Naive thymus-derived CD4-positive, alpha-beta T cell (primary cell): ENCODE measurements around the gene PFDN1. TPM values are rescaled to one million over a fixed set of nuclear protein-coding genes. Genes with fewer than 3 reads are reported as not detected.

ENCODE experiments used
- ATAC-seq: fragments of 150-1000 bp; cut with Tn5 transposase; 2 replicates; pipeline ENCODE4 v1.10.0; 2021; ENCODE audit warnings: mild to moderate bottlenecking, moderate library complexity
- CTCF ChIA-PET: fragments of 350-600 bp; sonication (Branson Sonifier 250); formaldehyde crosslinking; loops from one replicate; lab custom pipeline; 2021; ENCODE audit warnings: antibody characterized with exemption; lab: Charles Lee
- POLR2A ChIA-PET: fragments of 350-600 bp; sonication (Branson Sonifier 250); formaldehyde crosslinking; loops from one replicate; lab custom pipeline; 2021; ENCODE audit warnings: antibody characterized with exemption, inconsistent platforms; lab: Charles Lee
- DNase-seq, 9 donors: peaks; one replicate each; pipeline versions ENCODE4 v3.0.0 to v3.0.0-alpha.2; 2020 to 2022; ENCODE audit warnings: mixed read lengths in 1 of 9
- H3K27ac ChIP-seq: one replicate; pipeline ENCODE4 v1.7.0; 2013; ENCODE audit warnings: mild to moderate bottlenecking, low read depth, low read length, moderate library complexity
- H3K27me3 ChIP-seq, 2 donors: one replicate each; pipeline ENCODE4 v1.7.0; 2013; ENCODE audit warnings: low read length in 2 of 2, mild to moderate bottlenecking in 2 of 2, moderate library complexity in 2 of 2; ENCODE audit not compliant: control insufficient read depth in 2 of 2, insufficient read depth in 2 of 2
- H3K36me3 ChIP-seq, 3 experiments: 1 replicate in 2 of 3; 2 replicates in 1 of 3; pipeline ENCODE4 v1.7.0; 2013; ENCODE audit warnings: low read length in 3 of 3, mild to moderate bottlenecking in 3 of 3, moderate library complexity in 1 of 3; ENCODE audit not compliant: insufficient read depth in 3 of 3, control insufficient read depth in 2 of 3
- H3K4me1 ChIP-seq, 2 donors: one replicate each; pipeline ENCODE4 v1.7.0; 2013; ENCODE audit warnings: low read length in 2 of 2, mild to moderate bottlenecking in 2 of 2, moderate library complexity in 1 of 2; ENCODE audit not compliant: control insufficient read depth in 2 of 2, insufficient read depth in 2 of 2
- H3K4me3 ChIP-seq: 2 replicates; pipeline ENCODE4 v1.7.0; 2013; ENCODE audit warnings: mild to moderate bottlenecking, low read length
- H3K9me3 ChIP-seq, 3 experiments: 1 replicate in 2 of 3; 2 replicates in 1 of 3; pipeline ENCODE4 v1.7.0; 2013; ENCODE audit warnings: low read length in 3 of 3; ENCODE audit not compliant: control insufficient read depth in 2 of 3
- H3K27ac Mint-ChIP-seq, 9 donors: one replicate each; pipeline ENCODE4 v1.8.0; 2020 to 2022; ENCODE audit warnings: mixed read lengths in 9 of 9, mild to moderate bottlenecking in 8 of 9, moderate library complexity in 5 of 9, inconsistent platforms in 2 of 9
- H3K27me3 Mint-ChIP-seq, 5 donors: one replicate each; pipeline ENCODE4 v1.8.0; 2021 to 2022; ENCODE audit warnings: mixed read lengths in 5 of 5, mild to moderate bottlenecking in 1 of 5
- H3K36me3 Mint-ChIP-seq, 5 donors: one replicate each; pipeline ENCODE4 v1.8.0; 2020 to 2022; ENCODE audit warnings: mixed read lengths in 5 of 5, mild to moderate bottlenecking in 3 of 5, inconsistent platforms in 1 of 5
- H3K4me1 Mint-ChIP-seq, 7 donors: one replicate each; pipeline ENCODE4 v1.8.0; 2020 to 2022; ENCODE audit warnings: mixed read lengths in 7 of 7, mild to moderate bottlenecking in 3 of 7, inconsistent platforms in 1 of 7
- H3K4me3 Mint-ChIP-seq, 10 donors: one replicate each; pipeline ENCODE4 v1.8.0; 2020 to 2022; ENCODE audit warnings: mild to moderate bottlenecking in 10 of 10, mixed read lengths in 10 of 10, moderate library complexity in 6 of 10, inconsistent platforms in 2 of 10
- H3K9me3 Mint-ChIP-seq, 11 donors: one replicate each; pipeline ENCODE4 v1.8.0; 2020 to 2022; ENCODE audit warnings: mixed read lengths in 11 of 11, mild to moderate bottlenecking in 4 of 11, inconsistent platforms in 1 of 11, moderate library complexity in 1 of 11
- intact Hi-C, 2 donors: fragments of 100-400 bp; cut with micrococcal nuclease; formaldehyde crosslinking; loops; one replicate each; pipeline ENCODE4 v1.15.1; 2023
- polyA plus RNA-seq, 2 donors: library from polyadenylated mRNA; unstranded; fragments of 300-500 nt; fragmentation: Illumina TruSeq; gene quantifications; one replicate each; pipeline ENCODE4 v1.2.3, GENCODE V29; 2021
- total RNA-seq, 6 experiments: library from RNA in 5 of 6; stranded (reverse) in 5 of 6; gene quantifications; 1 replicate in 5 of 6; 2 replicates in 1 of 6; pipeline ENCODE4 v1.2.3 and lab custom pipeline; 2021 to 2026

Gene PFDN1, protein sequence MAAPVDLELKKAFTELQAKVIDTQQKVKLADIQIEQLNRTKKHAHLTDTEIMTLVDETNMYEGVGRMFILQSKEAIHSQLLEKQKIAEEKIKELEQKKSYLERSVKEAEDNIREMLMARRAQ
- total RNA-seq = 10 to 100 TPM; 24.8 to 52.7 (median 28.2) TPM
- polyA plus RNA-seq = 100 to 1,000 TPM; 126 to 139 TPM
- 16.3 reads per million, percentile 46 among the genes with 10 or more reads in this experiment for total RNA-seq (lab: John Stamatoyannopoulos, UW)

GRCh38 chr5:140302786-140303639, at the start of gene PFDN1:
PFDN1 (minus strand) TSS chr5:140303101; CDS start chr5:140303073, 28 bp downstream.
- POLR2A ChIA-PET = interaction anchor here (0.6 to 1.6 kb wide), 10 partner anchors 9 to 408 kb away, joined by 3 to 6 read pairs (median 3); no protein-coding TSS in a partner anchor
- DNase-seq (peak; percentile 79 to 94 (median 89)), ATAC-seq (peak; percentile 99)
- H3K27ac ChIP-seq = peak within 1 kb of the TSS; percentile 91
- Mint-ChIP-seq H3K27ac (peak within 1 kb of the TSS; percentile 95 to 100 (median 98)), H3K4me1 (peaks cover 4 to 39% (median 33%) of the 10 kb centered on the region in 7 donors), H3K36me3 (peaks cover 0 to 15% (median 8%) of the 10 kb centered on the region in 5 donors), H3K27me3 (peaks cover 0 to 9% (median 5%) of the 10 kb centered on the region in 5 donors), H3K9me3 (no peaks in the 10 kb centered on the region), H3K4me3 (peak within 1 kb of the TSS; percentile 92 to 100 (median 98))
- H3K4me3 ChIP-seq = peak within 1 kb of the TSS; percentile 90
- H3K4me1 ChIP-seq = peaks cover 10 to 11% of the 10 kb centered on the region in 2 donors
- no peaks in the 10 kb centered on the region for H3K9me3 ChIP-seq
- H3K36me3 ChIP-seq = peaks cover 0 to 13% (median 0%) of the 10 kb centered on the region in 3 experiments
- CTCF ChIA-PET = interaction anchor here (0.9 to 1.5 kb wide), 4 partner anchors 49 to 68 kb away, joined by 3 to 5 read pairs (median 4); partner anchors contain the start of gene SLC4A9
- H3K27me3 ChIP-seq = no peaks in the 10 kb centered on the region
- intact Hi-C loops = loop anchor here (1.0 to 5.0 kb wide), 15 partner anchors 36 to 1760 kb away; partner anchors contain the start of genes ANKHD1 (in 2 of the 2), APBB3 (in 2 of the 2), CYSTM1 (in 2 of the 2) and HBEGF (in 2 of the 2)

- no peak overlapping the region for H3K27ac ChIP-seq
- no peaks in the 10 kb centered on the region for H3K9me3 ChIP-seq
- POLR2A ChIA-PET = interaction anchor here (1.1 to 1.4 kb wide), 3 partner anchors 8 to 295 kb away, joined by 3 to 4 read pairs (median 4); no protein-coding TSS in a partner anchor
- H3K4me1 ChIP-seq = peaks cover 0 to 12% of the 10 kb centered on the region in 2 donors
- ATAC-seq (peak; percentile 91), DNase-seq (peak in 8 of 9 donors; percentile 52 to 86 (median 78))
- no peaks in the 10 kb centered on the region for H3K9me3 Mint-ChIP-seq
- intact Hi-C loops = loop anchor here (1.0 to 10.0 kb wide), 5 partner anchors 9 to 277 kb away; partner anchors contain the start of gene CYSTM1 (in 1 of the 2)
- H3K4me3 ChIP-seq = no peak overlapping the region
- H3K36me3 Mint-ChIP-seq = no peaks in the 10 kb centered on the region
- H3K27me3 Mint-ChIP-seq = peaks cover 0 to 13% (median 5%) of the 10 kb centered on the region in 5 donors
- H3K4me1 Mint-ChIP-seq = peaks cover 4 to 39% (median 14%) of the 10 kb centered on the region in 7 donors
- H3K4me3 Mint-ChIP-seq = peak overlapping the region in 5 of 10 donors; percentile 8 to 54 (median 29)
- peak overlapping the region in 4 of 9 donors; percentile 0 to 41 (median 18) for H3K27ac Mint-ChIP-seq
- H3K27me3 ChIP-seq = no peaks in the 10 kb centered on the region
- CTCF ChIA-PET = interaction anchor here (0.6 to 14.9 kb wide), 16 partner anchors 9 to 201 kb away, joined by 3 to 262 read pairs (median 4); partner anchors contain the start of gene PFDN1
- H3K36me3 ChIP-seq = no peaks in the 10 kb centered on the region
Measured at GRCh38 chr5:140351609-140352334, 48.9 kb upstream of the PFDN1 start.

- ChIA-PET POLR2A (no interaction called here), CTCF (interaction anchor here (0.7 to 14.9 kb wide), 5 partner anchors 9 to 105 kb away, joined by 3 to 262 read pairs (median 3); no protein-coding TSS in a partner anchor)
- peaks cover 12 to 47% (median 29%) of the 10 kb centered on the region in 7 donors for H3K4me1 Mint-ChIP-seq
- Histone ChIP-seq H3K4me1 (peaks cover 0 to 21% of the 10 kb centered on the region in 2 donors), H3K27ac (no peak overlapping the region), H3K27me3 (no peaks in the 10 kb centered on the region), H3K9me3 (no peaks in the 10 kb centered on the region), H3K36me3 (no peaks in the 10 kb centered on the region), H3K4me3 (no peak overlapping the region)
- ATAC-seq = no peak
- no peak overlapping the region for H3K27ac Mint-ChIP-seq
- no peak overlapping the region for H3K4me3 Mint-ChIP-seq
- peaks cover 0 to 7% (median 0%) of the 10 kb centered on the region in 5 donors for H3K36me3 Mint-ChIP-seq
- intact Hi-C loops = loop anchor here (5.0 to 10.0 kb wide), 2 partner anchors 87 to 234 kb away; partner anchors contain the start of gene PURA (in 1 of the 2)
- DNase-seq = no peak
- peaks cover 0 to 17% (median 8%) of the 10 kb centered on the region in 5 donors for H3K27me3 Mint-ChIP-seq
- H3K9me3 Mint-ChIP-seq = no peaks in the 10 kb centered on the region
Measured at GRCh38 chr5:140349244-140349643, 46.3 kb upstream of the PFDN1 start.

DNA sequence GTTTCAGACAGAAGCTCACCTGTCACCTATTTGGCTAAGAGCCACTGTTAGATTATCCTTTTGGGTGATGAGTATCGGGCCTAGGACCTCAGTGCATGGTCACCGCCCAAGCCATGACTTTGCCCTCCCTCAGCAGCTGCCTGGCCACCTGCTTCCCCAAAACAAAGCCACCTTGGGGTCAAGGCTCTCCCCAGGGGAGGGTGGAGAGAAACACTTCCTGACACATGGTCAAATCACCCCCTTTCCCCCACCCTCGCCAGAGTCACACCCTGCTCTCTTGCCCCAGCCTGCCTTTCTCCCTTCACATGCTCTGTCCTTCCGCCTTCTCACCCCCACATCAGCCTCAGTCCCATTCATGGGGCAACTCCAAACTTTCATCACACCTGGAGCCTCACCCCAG, 45.2 kb upstream of the PFDN1 start:
- H3K36me3 Mint-ChIP-seq = peaks cover 0 to 13% (median 0%) of the 10 kb centered on the region in 5 donors
- intact Hi-C loops = loop anchor here (5.0 to 10.0 kb wide), 2 partner anchors 86 to 233 kb away; partner anchors contain the start of gene PURA (in 1 of the 2)
- ChIA-PET CTCF (interaction anchor here (0.8 to 14.9 kb wide), 3 partner anchors 15 to 104 kb away, joined by 3 to 262 read pairs (median 3); no protein-coding TSS in a partner anchor), POLR2A (interaction anchor here (0.6 to 1.2 kb wide), 2 partner anchors 104 to 500 kb away, joined by 3 read pairs; no protein-coding TSS in a partner anchor)
- H3K9me3 Mint-ChIP-seq = no peaks in the 10 kb centered on the region
- Histone ChIP-seq H3K4me1 (peaks cover 0 to 27% of the 10 kb centered on the region in 2 donors), H3K27me3 (no peaks in the 10 kb centered on the region), H3K4me3 (no peak overlapping the region), H3K36me3 (no peaks in the 10 kb centered on the region), H3K9me3 (no peaks in the 10 kb centered on the region), H3K27ac (no peak overlapping the region)
- peak overlapping the region in 1 of 9 donors; percentile 5 for H3K27ac Mint-ChIP-seq
- ATAC-seq (no peak), DNase-seq (no peak)
- peak overlapping the region in 5 of 10 donors; percentile 20 to 73 (median 37) for H3K4me3 Mint-ChIP-seq
- H3K27me3 Mint-ChIP-seq = peaks cover 0 to 17% (median 5%) of the 10 kb centered on the region in 5 donors
- peaks cover 21 to 59% (median 38%) of the 10 kb centered on the region in 7 donors for H3K4me1 Mint-ChIP-seq

- no peak for ATAC-seq
- H3K27me3 ChIP-seq = no peaks in the 10 kb centered on the region
- Mint-ChIP-seq H3K27ac (peak overlapping the region in 4 of 9 donors; percentile 24 to 65 (median 53)), H3K4me3 (peak overlapping the region; percentile 71 to 87 (median 80)), H3K27me3 (peaks cover 0 to 17% (median 5%) of the 10 kb centered on the region in 5 donors), H3K4me1 (peaks cover 29 to 66% (median 46%) of the 10 kb centered on the region in 7 donors), H3K36me3 (peaks cover 0 to 20% (median 0%) of the 10 kb centered on the region in 5 donors), H3K9me3 (no peaks in the 10 kb centered on the region)
- H3K9me3 ChIP-seq = no peaks in the 10 kb centered on the region
- POLR2A ChIA-PET = interaction anchor here (1.2 to 2.0 kb wide), 2 partner anchors 10 to 103 kb away, joined by 3 to 9 read pairs; no protein-coding TSS in a partner anchor
- no peaks in the 10 kb centered on the region for H3K36me3 ChIP-seq
- no peak for DNase-seq
- intact Hi-C loops = loop anchor here (5.0 to 10.0 kb wide), 2 partner anchors 85 to 233 kb away; partner anchors contain the start of gene PURA (in 1 of the 2)
- H3K4me3 ChIP-seq = peak overlapping the region; percentile 49
- CTCF ChIA-PET = interaction anchor here (0.8 to 14.9 kb wide), 3 partner anchors 16 to 103 kb away, joined by 3 to 262 read pairs (median 3); no protein-coding TSS in a partner anchor
- peaks cover 6 to 34% of the 10 kb centered on the region in 2 donors for H3K4me1 ChIP-seq
- no peak overlapping the region for H3K27ac ChIP-seq
Measured at GRCh38 chr5:140347360-140347759, 44.5 kb upstream of the PFDN1 start.
